ENCODE measurements around the gene CACNA2D2.

GRCh38 chr3:50493623-50494022 lies 9.8 kb downstream of the CACNA2D2 start:
- TF ChIP-seq CTCF (conservative IDR thresholded peaks at IDR 0.05) (no peak), ZFX (IDR thresholded peaks at IDR 0.05) (no peak)
